SK-N-SH (cell line): Measurements from ENCODE around the gene CPOX. TPM values are rescaled to one million over a fixed set of nuclear protein-coding genes. Genes with fewer than 3 reads are reported as not detected.

Experiments
- CTCF ChIA-PET: fragments of 300-600, 350-600 bp; formaldehyde crosslinking; extraction: SDS; loops from one replicate; lab custom pipeline; 2021; lab: Yijun Ruan, JAX
- POLR2A ChIA-PET: fragments of 350-600 bp; sonication (Branson Sonifier 250); formaldehyde crosslinking; extraction: SDS; loops from one replicate; lab custom pipeline; 2020; ENCODE audit warnings: antibody characterized with exemption, inconsistent platforms; lab: Yijun Ruan, JAX
- DNase-seq: peaks from one replicate; pipeline ENCODE4 v3.0.0; 2012
- H2AFZ ChIP-seq: fragments of 200-600 bp; sonication (generic); 2 replicates; pipeline ENCODE4 v1.8.1; 2016; ENCODE audit warnings: antibody characterized with exemption, mild to moderate bottlenecking, low read depth
- H3F3A ChIP-seq: fragments of 200-600 bp; sonication (generic); replicated peaks from 2 replicates; pipeline ENCODE3; 2016; ENCODE audit warnings: antibody characterized with exemption, mild to moderate bottlenecking; ENCODE audit not compliant: insufficient read depth
- H3K27ac ChIP-seq, 2 experiments: fragments of 200-500 bp in 1 of 2; fragments of 200-600 bp in 1 of 2; sonication (Bioruptor generic) in 1 of 2; sonication (generic), shearing (Covaris generic) in 1 of 2; 2 replicates each; pipeline versions ENCODE4 v1.5.1 to v1.6.1; 2014 to 2016; ENCODE audit warnings: low read depth in 2 of 2, inconsistent platforms in 1 of 2, low read length in 1 of 2, mild to moderate bottlenecking in 1 of 2, mixed read lengths in 1 of 2
- H3K27me3 ChIP-seq: fragments of 200-600 bp; sonication (generic), shearing (Covaris generic); 2 replicates; pipeline ENCODE4 v1.6.1; 2016; ENCODE audit warnings: mixed run types; ENCODE audit not compliant: insufficient read depth
- H3K36me3 ChIP-seq, 2 experiments: fragments of 200-500 bp in 1 of 2; fragments of 200-600 bp in 1 of 2; sonication (Bioruptor generic) in 1 of 2; sonication (generic) in 1 of 2; replicated peaks in 1 of 2; 2 replicates each; pipeline versions ENCODE3 to v1.5.1; 2014 to 2016; ENCODE audit warnings: low read length in 1 of 2, mild to moderate bottlenecking in 1 of 2; ENCODE audit not compliant: insufficient read depth in 2 of 2, control insufficient read depth in 1 of 2
- H3K4me1 ChIP-seq, 2 experiments: fragments of 200-500 bp in 1 of 2; fragments of 200-600 bp in 1 of 2; sonication (Bioruptor generic) in 1 of 2; sonication (generic), shearing (Covaris generic) in 1 of 2; 2 replicates each; pipeline versions ENCODE4 v1.5.1 to v1.6.1; 2014 to 2016; ENCODE audit warnings: low read depth in 1 of 2, low read length in 1 of 2, mixed run types in 1 of 2; ENCODE audit not compliant: insufficient read depth in 2 of 2, control insufficient read depth in 1 of 2
- H3K4me2 ChIP-seq: fragments of 200-600 bp; sonication (generic), shearing (Covaris generic); 2 replicates; pipeline ENCODE4 v1.6.1; 2017; ENCODE audit warnings: mixed run types
- H3K4me3 ChIP-seq, 2 experiments: fragments of 200-500 bp in 1 of 2; fragments of 200-600 bp in 1 of 2; sonication (Bioruptor generic) in 1 of 2; sonication (generic), shearing (Covaris generic) in 1 of 2; 2 replicates each; pipeline versions ENCODE4 v1.5.1 to v1.8.1; 2014 to 2016; ENCODE audit warnings: low read depth in 2 of 2, inconsistent platforms in 1 of 2, low read length in 1 of 2, mild to moderate bottlenecking in 1 of 2, mixed read lengths in 1 of 2, moderate library complexity in 1 of 2
- H3K79me2 ChIP-seq: fragments of 200-600 bp; sonication (generic); 2 replicates; pipeline ENCODE4 v1.8.1; 2017; ENCODE audit warnings: mild to moderate bottlenecking; ENCODE audit not compliant: insufficient read depth
- H3K9ac ChIP-seq: fragments of 200-600 bp; sonication (generic); 2 replicates; pipeline ENCODE4 v1.6.1; 2017; ENCODE audit warnings: mixed run types
- H3K9me2 ChIP-seq: fragments of 200-600 bp; sonication (generic); 2 replicates; pipeline ENCODE4 v1.6.1; 2017; ENCODE audit warnings: mixed run types
- H3K9me3 ChIP-seq: fragments of 200-600 bp; sonication (generic); 2 replicates; pipeline ENCODE4 v1.6.1; 2017; ENCODE audit warnings: mixed run types, mild to moderate bottlenecking, moderate library complexity
- H4K20me1 ChIP-seq: fragments of 200-600 bp; sonication (generic); 2 replicates; pipeline ENCODE4 v1.6.1; 2017; ENCODE audit warnings: mild to moderate bottlenecking, mixed run types; ENCODE audit not compliant: insufficient read depth
- CTCF ChIP-seq: fragments of 200-600 bp; sonication (generic); IDR thresholded peaks from 2 replicates; pipeline ENCODE4 v1.6.1; 2017; ENCODE audit warnings: antibody characterized with exemption, mild to moderate bottlenecking, moderate library complexity
- EP300 ChIP-seq, 2 experiments: IDR thresholded peaks; 2 replicates each; pipeline versions ENCODE4 v1.4.0 to v1.6.1; 2012; ENCODE audit warnings: borderline replicate concordance in 1 of 2, low read depth in 1 of 2, low read length in 1 of 2
- EZH2phosphoT487 ChIP-seq: fragments of 200-600 bp; sonication (generic); IDR thresholded peaks from 2 replicates; pipeline ENCODE4 v1.6.1; 2017; ENCODE audit warnings: low read depth, mixed run types, mild to moderate bottlenecking, antibody characterized with exemption, moderate library complexity, borderline replicate concordance
- FOSL2 ChIP-seq: IDR thresholded peaks from 2 replicates; pipeline ENCODE4 v1.4.0; 2012; ENCODE audit warnings: low read depth, mild to moderate bottlenecking, moderate library complexity, borderline replicate concordance
- FOXJ3 ChIP-seq: sonication (generic); formaldehyde crosslinking; IDR thresholded peaks from 2 replicates; pipeline ENCODE4 v1.5.1; 2020; ENCODE audit warnings: mild to moderate bottlenecking, missing genetic modification reagents
- FOXM1 ChIP-seq: IDR thresholded peaks from 2 replicates; pipeline ENCODE4 v1.4.0; 2012; ENCODE audit warnings: low read depth, mild to moderate bottlenecking
- GABPA ChIP-seq: IDR thresholded peaks from 2 replicates; pipeline ENCODE4 v1.4.0; 2012; ENCODE audit warnings: low read depth, mild to moderate bottlenecking
- GATA2 ChIP-seq: sonication (generic); formaldehyde crosslinking; IDR thresholded peaks from 2 replicates; pipeline ENCODE4 v1.5.0; 2020; ENCODE audit warnings: mild to moderate bottlenecking, missing genetic modification reagents
- JUND ChIP-seq: IDR thresholded peaks from 2 replicates; pipeline ENCODE4 v1.4.0; 2012
- MAX ChIP-seq: IDR thresholded peaks from 2 replicates; pipeline ENCODE4 v1.4.0; 2012; ENCODE audit warnings: low read depth
- MEF2A ChIP-seq: IDR thresholded peaks from 2 replicates; pipeline ENCODE4 v1.4.0; 2012; ENCODE audit warnings: low read depth, borderline replicate concordance
- MXI1 ChIP-seq: IDR thresholded peaks from 2 replicates; pipeline ENCODE4 v1.6.1; 2012; ENCODE audit warnings: mild to moderate bottlenecking, low read depth, low read length, improper control_type of control experiment
- NFIC ChIP-seq: IDR thresholded peaks from 2 replicates; pipeline ENCODE4 v1.4.0; 2012; ENCODE audit warnings: borderline replicate concordance
- NRF1 ChIP-seq: IDR thresholded peaks from 2 replicates; pipeline ENCODE4 v1.6.1; 2012; ENCODE audit warnings: low read depth, mild to moderate bottlenecking, low read length
- POLR2AphosphoS5 ChIP-seq: IDR thresholded peaks from 2 replicates; pipeline ENCODE4 v1.6.1; 2012; ENCODE audit warnings: low read depth, low read length
- RAD21 ChIP-seq: IDR thresholded peaks from 2 replicates; pipeline ENCODE4 v1.6.1; 2012; ENCODE audit warnings: mild to moderate bottlenecking, low read length
- RCOR1 ChIP-seq: fragments of 150-350 bp; IDR thresholded peaks from 2 replicates; pipeline ENCODE4 v1.6.1; 2017; ENCODE audit warnings: antibody characterized with exemption, low read length
- RFX5 ChIP-seq: IDR thresholded peaks from 2 replicates; pipeline ENCODE4 v1.6.1; 2012; ENCODE audit warnings: mild to moderate bottlenecking, improper control_type of control experiment, low read length
- RXRA ChIP-seq: IDR thresholded peaks from 2 replicates; pipeline ENCODE4 v1.4.0; 2012; ENCODE audit warnings: low read depth, mild to moderate bottlenecking, borderline replicate concordance
- SIN3A ChIP-seq: IDR thresholded peaks from 2 replicates; pipeline ENCODE4 v1.6.1; 2012; ENCODE audit warnings: low read depth, mild to moderate bottlenecking, low read length, moderate library complexity, borderline replicate concordance
- SMC3 ChIP-seq: IDR thresholded peaks from 2 replicates; pipeline ENCODE4 v1.6.1; 2012; ENCODE audit warnings: low read depth, low read length, improper control_type of control experiment
- TCF12 ChIP-seq: IDR thresholded peaks from 2 replicates; pipeline ENCODE4 v1.4.0; 2012
- TEAD4 ChIP-seq: IDR thresholded peaks from 2 replicates; pipeline ENCODE4 v1.4.0; 2012; ENCODE audit warnings: mild to moderate bottlenecking, borderline replicate concordance; ENCODE audit not compliant: insufficient read depth
- USF2 ChIP-seq: fragments of 150-350 bp; IDR thresholded peaks from 2 replicates; pipeline ENCODE4 v1.6.1; 2017; ENCODE audit warnings: antibody characterized with exemption, low read length, low read depth, borderline replicate concordance
- YY1 ChIP-seq: IDR thresholded peaks from 2 replicates; pipeline ENCODE4 v1.4.0; 2012; ENCODE audit warnings: low read depth, mild to moderate bottlenecking
- WGBS: methylation state at CpG from one replicate; pipeline ENCODE4 v1.1.6; 2017; ENCODE audit warnings: low lambda C conversion rate; 5-methylcytosine and 5-hydroxymethylcytosine counted together
- polyA plus RNA-seq, 3 experiments: library from polyadenylated mRNA; depleted of rRNA; stranded (reverse); fragments of >200 nt; gene quantifications; 2 replicates each; pipeline ENCODE4 v1.2.3, GENCODE V29; 2012

The CPOX gene
- polyA plus RNA-seq, 1 of the 3 experiments (the other 2 are of a cell fraction), result 36.7 TPM

GRCh38 chr3:98583766-98584165, 9.6 kb downstream of the CPOX start:
- no peak overlapping the region for H3K4me2 ChIP-seq
- no peaks in the 10 kb centered on the region for H3K79me2 ChIP-seq
- H3K27ac ChIP-seq, result no peak overlapping the region
- no peaks in the 10 kb centered on the region for H3K4me1 ChIP-seq
- no peak overlapping the region for H2AFZ ChIP-seq
- H4K20me1 ChIP-seq, result no peaks in the 10 kb centered on the region
- ChIA-PET CTCF (no interaction called here), POLR2A (no interaction called here)
- H3F3A ChIP-seq, result peaks cover 3% of the 10 kb centered on the region
- no peak for TF ChIP-seq CTCF
- no peak for TF ChIP-seq SIN3A
- TF ChIP-seq NFIC, result no peak
- no peak for TF ChIP-seq RXRA
- TF ChIP-seq RCOR1, result no peak
- TF ChIP-seq FOXJ3 (CRISPR knock-in tag), result no peak
- TF ChIP-seq FOXM1, result no peak
- no peak for TF ChIP-seq POLR2AphosphoS5
- TF ChIP-seq MXI1, result no peak
- no peak for TF ChIP-seq RAD21
- no peak for TF ChIP-seq MEF2A
- no peak for TF ChIP-seq TEAD4
- no peak for TF ChIP-seq FOSL2
- TF ChIP-seq JUND, result no peak
- TF ChIP-seq RFX5, result no peak
- no peak for TF ChIP-seq YY1
- no peak for TF ChIP-seq TCF12
- no peak for TF ChIP-seq MAX
- TF ChIP-seq EP300 (IDR thresholded peaks at IDR 0.05; ENCODE audit: borderline replicate concordance in 1 of 2, low read depth in 1 of 2, low read length in 1 of 2), result no peak
- no peak overlapping the region for H3K4me3 ChIP-seq
- 82% methylated on average over 4 of the region's 4 CpGs for WGBS
- no peaks in the 10 kb centered on the region for H3K9me2 ChIP-seq
- DNase-seq, result no peak
- H3K36me3 ChIP-seq, result peaks cover 58 to 72% of the 10 kb centered on the region in 2 experiments
- H3K27me3 ChIP-seq, result no peaks in the 10 kb centered on the region
- no peak overlapping the region for H3K9ac ChIP-seq
- H3K9me3 ChIP-seq, result no peaks in the 10 kb centered on the region

- H3K4me3 ChIP-seq, result no peak overlapping the region
- no peaks in the 10 kb centered on the region for H3K4me1 ChIP-seq
- no peaks in the 10 kb centered on the region for H3F3A ChIP-seq
- ChIA-PET CTCF (interaction anchor here (0.8 kb wide), 1 partner anchor 10 kb away, joined by 3 read pairs; no protein-coding TSS in a partner anchor), POLR2A (no interaction called here)
- H3K9ac ChIP-seq, result no peak overlapping the region
- no peaks in the 10 kb centered on the region for H3K9me2 ChIP-seq
- WGBS, result 88% methylated on average over 1 of the region's 1 CpG
- DNase-seq, result no peak
- H4K20me1 ChIP-seq, result no peaks in the 10 kb centered on the region
- H3K36me3 ChIP-seq, result peaks cover 48 to 73% of the 10 kb centered on the region in 2 experiments
- no peak overlapping the region for H3K27ac ChIP-seq
- TF ChIP-seq RFX5 (no peak), MXI1 (no peak), SMC3 (no peak), FOXM1 (no peak), USF2 (no peak), MEF2A (no peak), GATA2 (CRISPR knock-in tag) (no peak), EZH2phosphoT487 (no peak), MAX (no peak), GABPA (no peak), POLR2AphosphoS5 (no peak), NRF1 (no peak)
- H3K9me3 ChIP-seq, result no peaks in the 10 kb centered on the region
- no peak overlapping the region for H2AFZ ChIP-seq
- no peak overlapping the region for H3K4me2 ChIP-seq
- H3K27me3 ChIP-seq, result no peaks in the 10 kb centered on the region
- no peaks in the 10 kb centered on the region for H3K79me2 ChIP-seq
These were observed 11.4 kb downstream of the CPOX start for GRCh38 chr3:98582042-98582441.
